HG03442 (cell line): ENCODE results near the gene SARS2.

Experiments
- ATAC-seq: cut with Tn5 transposase; IDR thresholded peaks from one replicate; pipeline ENCODE4 v1.9.1; 2021; ENCODE audit warnings: mild to moderate bottlenecking, moderate library complexity; ENCODE audit not compliant: unreplicated experiment

The SARS2 gene

GRCh38 chr19:38917921-38918491 is 12.6 kb downstream of the SARS2 start:
- no peak for ATAC-seq

GRCh38 chr19:38917516-38917915 is 13.0 kb downstream of the SARS2 start:
- ATAC-seq, result no peak

- no peak for ATAC-seq
Measured at GRCh38 chr19:38915329-38916321, 14.9 kb downstream of the SARS2 start.

- no peak for ATAC-seq
Measured at GRCh38 chr19:38913958-38914357, 16.6 kb downstream of the SARS2 start.

GRCh38 chr19:38912600-38913514 is 17.7 kb downstream of the SARS2 start:
- no peak for ATAC-seq

- no peak for ATAC-seq
Measured at GRCh38 chr19:38911388-38912001, 19.1 kb downstream of the SARS2 start.

- no peak for ATAC-seq
Measured at GRCh38 chr19:38910488-38910887, 20.1 kb downstream of the SARS2 start.

GRCh38 chr19:38908911-38909310 is 21.7 kb downstream of the SARS2 start:
- ATAC-seq, result no peak

GRCh38 chr19:38907670-38908069 is 22.9 kb downstream of the SARS2 start:
- ATAC-seq, result no peak

- ATAC-seq, result no peak
Measured at GRCh38 chr19:38907227-38907626, 23.3 kb downstream of the SARS2 start.

GRCh38 chr19:38905620-38906019 is 24.9 kb downstream of the SARS2 start:
- no peak for ATAC-seq

- no peak for ATAC-seq
Measured at GRCh38 chr19:38904581-38905539, 25.7 kb downstream of the SARS2 start.

GRCh38 chr19:38901683-38902082 is 28.9 kb downstream of the SARS2 start:
- no peak for ATAC-seq

GRCh38 chr19:38900743-38901190 is 29.8 kb downstream of the SARS2 start:
- no peak for ATAC-seq

GRCh38 chr19:38900202-38900629 is 30.3 kb downstream of the SARS2 start:
- no peak for ATAC-seq

GRCh38 chr19:38899447-38900201 is 30.9 kb downstream of the SARS2 start, which contains the start of the genes NFKBIB and SIRT2:
NFKBIB (plus strand) TSS chr19:38899969; CDS start chr19:38900033, 64 bp downstream.
SIRT2 (minus strand) TSS chr19:38899618; CDS start chr19:38899521, 97 bp downstream.
- ATAC-seq, result peak; percentile 85

- ATAC-seq, result no peak
Measured at GRCh38 chr19:38898788-38899446, 31.6 kb downstream of the SARS2 start.

- ATAC-seq, result no peak
Measured at GRCh38 chr19:38894968-38895367, 35.6 kb downstream of the SARS2 start.
